ENCODE measurements around the gene MYO1D. TPM values are rescaled to one million over a fixed set of nuclear protein-coding genes. Genes with fewer than 3 reads are reported as not detected.

The MYO1D gene
- total RNA-seq, 1 experiment from 2014 or later, result 9.0 TPM

- DNase-seq (ENCODE audit: low read depth), result no peak
- in situ Hi-C loops (cut with HindIII; ENCODE audit: low pct_unique_long_range_greater_than_20kb, low sequenced_read_pairs), result no loop called here
Observed at GRCh38 chr17:32803544-32803943, 73.4 kb downstream of the MYO1D start.

- in situ Hi-C loops (cut with HindIII; ENCODE audit: low pct_unique_long_range_greater_than_20kb, low sequenced_read_pairs), result no loop called here
- DNase-seq (ENCODE audit: low read depth), result no peak
Observed at GRCh38 chr17:32802306-32802705, 74.6 kb downstream of the MYO1D start.

GRCh38 chr17:32801641-32802040 is 75.3 kb downstream of the MYO1D start:
- in situ Hi-C loops (cut with HindIII; ENCODE audit: low pct_unique_long_range_greater_than_20kb, low sequenced_read_pairs), result no loop called here
- DNase-seq (ENCODE audit: low read depth), result no peak

- in situ Hi-C loops (cut with HindIII; ENCODE audit: low pct_unique_long_range_greater_than_20kb, low sequenced_read_pairs), result no loop called here
- DNase-seq (ENCODE audit: low read depth), result no peak
Observed at GRCh38 chr17:32801193-32801592, 75.7 kb downstream of the MYO1D start.

GRCh38 chr17:32798938-32799337 is 78.0 kb downstream of the MYO1D start:
- in situ Hi-C loops (cut with HindIII; ENCODE audit: low pct_unique_long_range_greater_than_20kb, low sequenced_read_pairs), result no loop called here
- no peak for DNase-seq (ENCODE audit: low read depth)

- DNase-seq (ENCODE audit: low read depth), result no peak
- in situ Hi-C loops (cut with HindIII; ENCODE audit: low pct_unique_long_range_greater_than_20kb, low sequenced_read_pairs), result no loop called here
Observed at GRCh38 chr17:32795339-32795979, 81.5 kb downstream of the MYO1D start.

- in situ Hi-C loops (cut with HindIII; ENCODE audit: low pct_unique_long_range_greater_than_20kb, low sequenced_read_pairs), result no loop called here
Observed at GRCh38 chr17:32794533-32795246, 82.2 kb downstream of the MYO1D start.

GRCh38 chr17:32793841-32794240 is 83.1 kb downstream of the MYO1D start:
- in situ Hi-C loops (cut with HindIII; ENCODE audit: low pct_unique_long_range_greater_than_20kb, low sequenced_read_pairs), result no loop called here

More at GRCh38 chr17:32794533-32795246, 82.2 kb downstream of the MYO1D start:
- no peak for DNase-seq (ENCODE audit: low read depth)

GRCh38 chr17:32792207-32792606 is 84.7 kb downstream of the MYO1D start:
- DNase-seq (ENCODE audit: low read depth), result no peak
- in situ Hi-C loops (cut with HindIII; ENCODE audit: low pct_unique_long_range_greater_than_20kb, low sequenced_read_pairs), result no loop called here

More at GRCh38 chr17:32793841-32794240, 83.1 kb downstream of the MYO1D start:
- DNase-seq (ENCODE audit: low read depth), result no peak

- no peak for DNase-seq (ENCODE audit: low read depth)
- in situ Hi-C loops (cut with HindIII; ENCODE audit: low pct_unique_long_range_greater_than_20kb, low sequenced_read_pairs), result no loop called here
Observed at GRCh38 chr17:32786169-32786568, 90.8 kb downstream of the MYO1D start.

GRCh38 chr17:32784113-32784512 is 92.8 kb downstream of the MYO1D start:
- in situ Hi-C loops (cut with HindIII; ENCODE audit: low pct_unique_long_range_greater_than_20kb, low sequenced_read_pairs), result no loop called here
- DNase-seq (ENCODE audit: low read depth), result no peak

- in situ Hi-C loops (cut with HindIII; ENCODE audit: low pct_unique_long_range_greater_than_20kb, low sequenced_read_pairs), result no loop called here
- peak; percentile 28 for DNase-seq (ENCODE audit: low read depth)
Observed at GRCh38 chr17:32783602-32784001, 93.3 kb downstream of the MYO1D start.

GRCh38 chr17:32780721-32781120 is 96.2 kb downstream of the MYO1D start:
- no peak for DNase-seq (ENCODE audit: low read depth)
- in situ Hi-C loops (cut with HindIII; ENCODE audit: low pct_unique_long_range_greater_than_20kb, low sequenced_read_pairs), result no loop called here

- in situ Hi-C loops (cut with HindIII; ENCODE audit: low pct_unique_long_range_greater_than_20kb, low sequenced_read_pairs), result no loop called here
- DNase-seq (ENCODE audit: low read depth), result peak; percentile 12
Observed at GRCh38 chr17:32777922-32778321, 99.0 kb downstream of the MYO1D start.

- in situ Hi-C loops (cut with HindIII; ENCODE audit: low pct_unique_long_range_greater_than_20kb, low sequenced_read_pairs), result no loop called here
Observed at GRCh38 chr17:32777436-32777835, 99.5 kb downstream of the MYO1D start.

GRCh38 chr17:32774695-32775084 is 102.2 kb downstream of the MYO1D start:
- DNase-seq (ENCODE audit: low read depth), result no peak
- in situ Hi-C loops (cut with HindIII; ENCODE audit: low pct_unique_long_range_greater_than_20kb, low sequenced_read_pairs), result no loop called here

More at GRCh38 chr17:32777436-32777835, 99.5 kb downstream of the MYO1D start:
- peak; percentile 44 for DNase-seq (ENCODE audit: low read depth)

- DNase-seq (ENCODE audit: low read depth), result peak; percentile 4
- in situ Hi-C loops (cut with HindIII; ENCODE audit: low pct_unique_long_range_greater_than_20kb, low sequenced_read_pairs), result no loop called here
Observed at GRCh38 chr17:32773856-32774694, 102.8 kb downstream of the MYO1D start.

GRCh38 chr17:32772453-32773025 is 104.4 kb downstream of the MYO1D start:
- DNase-seq (ENCODE audit: low read depth), result peak; percentile 90
- in situ Hi-C loops (cut with HindIII; ENCODE audit: low pct_unique_long_range_greater_than_20kb, low sequenced_read_pairs), result no loop called here

- no peak for DNase-seq (ENCODE audit: low read depth)
- in situ Hi-C loops (cut with HindIII; ENCODE audit: low pct_unique_long_range_greater_than_20kb, low sequenced_read_pairs), result no loop called here
Observed at GRCh38 chr17:32771396-32771795, 105.5 kb downstream of the MYO1D start.
